Activated T-helper 1 cell treated with Interleukin-2 at 50 U/mL for 16 hours (primary cell): ENCODE results near the gene RNF40.
"Not testable (repeated sequence)": the region's sequence is repeated elsewhere in the genome, so short reads cannot be mapped to it uniquely, and the experiment has no call there.

Source experiments
- DNase-seq: peaks from one replicate; pipeline ENCODE4 v3.0.0-alpha.2; 2020; ENCODE audit warnings: low read depth

RNF40 gene

GRCh38 chr16:30820952-30821421 is 58.9 kb downstream of the RNF40 start:
- DNase-seq, result no peak

GRCh38 chr16:30821441-30821840 is 59.3 kb downstream of the RNF40 start:
- not testable (repeated sequence) for DNase-seq

GRCh38 chr16:30821891-30822290 is 59.8 kb downstream of the RNF40 start:
- no peak for DNase-seq
